Smooth muscle cell (in vitro differentiated cells): ENCODE results near the gene PPM1B. TPM values are rescaled to one million over a fixed set of nuclear protein-coding genes. Genes with fewer than 3 reads are reported as not detected.

Source experiments
- DNase-seq: peaks from one replicate; lab custom pipeline; 2025; ENCODE audit not compliant: unreplicated experiment; lab: John Stamatoyannopoulos, UW
- H2AFZ ChIP-seq: fragments of 200-600 bp; sonication (generic); 2 replicates; pipeline ENCODE4 v1.6.0; 2016; ENCODE audit warnings: antibody characterized with exemption, low read depth, mild to moderate bottlenecking
- H3F3A ChIP-seq: fragments of 200-600 bp; sonication (generic); 2 replicates; pipeline ENCODE4 v1.6.0; 2017; ENCODE audit warnings: antibody characterized with exemption, low read depth
- H3K27ac ChIP-seq: fragments of 200-600 bp; sonication (generic); 2 replicates; pipeline ENCODE4 v1.5.1; 2016; ENCODE audit warnings: low read depth, mild to moderate bottlenecking
- H3K27me3 ChIP-seq: fragments of 200-600 bp; sonication (generic); 2 replicates; pipeline ENCODE4 v1.6.1; 2016; ENCODE audit warnings: low read depth, mild to moderate bottlenecking
- H3K36me3 ChIP-seq: fragments of 200-600 bp; sonication (generic); 2 replicates; pipeline ENCODE4 v1.5.1; 2016; ENCODE audit warnings: low read depth
- H3K4me1 ChIP-seq: fragments of 200-600 bp; sonication (generic); 2 replicates; pipeline ENCODE4 v1.5.1; 2016; ENCODE audit warnings: low read depth
- H3K4me2 ChIP-seq: fragments of 200-600 bp; sonication (generic); 2 replicates; pipeline ENCODE4 v1.6.0; 2016; ENCODE audit warnings: mild to moderate bottlenecking
- H3K4me3 ChIP-seq: fragments of 200-600 bp; sonication (generic); 2 replicates; pipeline ENCODE4 v1.5.1; 2016; ENCODE audit warnings: mild to moderate bottlenecking
- H3K79me2 ChIP-seq: fragments of 200-600 bp; sonication (generic); 2 replicates; pipeline ENCODE4 v1.6.0; 2016; ENCODE audit warnings: low read depth, mild to moderate bottlenecking
- H3K9ac ChIP-seq: fragments of 200-600 bp; sonication (generic); 2 replicates; pipeline ENCODE4 v1.6.0; 2016; ENCODE audit warnings: low read depth
- H3K9me3 ChIP-seq: fragments of 200-600 bp; sonication (generic); replicated peaks from 2 replicates; pipeline ENCODE4 v1.5.1; 2016; ENCODE audit warnings: low read depth
- H4K20me1 ChIP-seq: fragments of 200-600 bp; sonication (generic); 2 replicates; pipeline ENCODE4 v1.6.0; 2016; ENCODE audit warnings: low read depth
- CTCF ChIP-seq: fragments of 200-600 bp; sonication (generic); IDR thresholded peaks from 2 replicates; pipeline ENCODE4 v1.5.1; 2017; ENCODE audit warnings: borderline replicate concordance, mild to moderate bottlenecking, antibody characterized with exemption; ENCODE audit not compliant: insufficient read depth, poor library complexity, severe bottlenecking
- WGBS: methylation state at CpG from one replicate; pipeline ENCODE4 v1.1.7; 2016; ENCODE audit warnings: low lambda C conversion rate; 5-methylcytosine and 5-hydroxymethylcytosine counted together
- polyA plus RNA-seq: library from polyadenylated mRNA; unstranded; fragments of >200 nt; fragmentation: Nextera tagmentation; extraction: Ambion mirVana; gene quantifications from 2 replicates; pipeline ENCODE4 v1.2.1, GENCODE V29; 2016
- total RNA-seq: library from RNA; depleted of rRNA; stranded (reverse); fragments of >200 nt; gene quantifications from 2 replicates; pipeline ENCODE4 v1.2.3, GENCODE V29; 2014

Gene PPM1B
- total and polyA plus RNA-seq, 2 experiments from 2014 or later = 20.8 to 27.0 TPM

GRCh38 chr2:44187251-44187650 is 18.6 kb downstream of the PPM1B start:
- no peak for TF ChIP-seq CTCF
- H3K9me3 ChIP-seq = no peaks in the 10 kb centered on the region
- no peaks in the 10 kb centered on the region for H3K4me1 ChIP-seq
- no peaks in the 10 kb centered on the region for H3K36me3 ChIP-seq
- no peak for DNase-seq
- WGBS = 96% methylated on average over 4 of the region's 4 CpGs
- no peak overlapping the region for H3K27ac ChIP-seq
- no peaks in the 10 kb centered on the region for H3K27me3 ChIP-seq
- H3K79me2 ChIP-seq = peaks cover 76% of the 10 kb centered on the region
- no peaks in the 10 kb centered on the region for H3F3A ChIP-seq
- no peak overlapping the region for H3K4me3 ChIP-seq
- no peak overlapping the region for H3K4me2 ChIP-seq
- H4K20me1 ChIP-seq = peaks cover 99% of the 10 kb centered on the region
- H3K9ac ChIP-seq = no peak overlapping the region
- H2AFZ ChIP-seq = no peak overlapping the region

- no peak for TF ChIP-seq CTCF
- H3K9ac ChIP-seq = no peak overlapping the region
- H3K27ac ChIP-seq = no peak overlapping the region
- no peaks in the 10 kb centered on the region for H3K4me1 ChIP-seq
- no peaks in the 10 kb centered on the region for H3K27me3 ChIP-seq
- no peaks in the 10 kb centered on the region for H3F3A ChIP-seq
- DNase-seq = no peak
- H3K4me2 ChIP-seq = no peak overlapping the region
- WGBS = 64% methylated on average over 2 of the region's 3 CpGs
- H2AFZ ChIP-seq = no peak overlapping the region
- H3K4me3 ChIP-seq = no peak overlapping the region
- H3K79me2 ChIP-seq = peaks cover 81% of the 10 kb centered on the region
- no peaks in the 10 kb centered on the region for H3K36me3 ChIP-seq
- H3K9me3 ChIP-seq = no peaks in the 10 kb centered on the region
- H4K20me1 ChIP-seq = peaks cover 99% of the 10 kb centered on the region
Measured at GRCh38 chr2:44188696-44189095, 20.0 kb downstream of the PPM1B start.

- Histone ChIP-seq H3K9ac (no peak overlapping the region), H3F3A (no peaks in the 10 kb centered on the region), H4K20me1 (peaks cover 99% of the 10 kb centered on the region), H3K27ac (no peak overlapping the region), H3K79me2 (peaks cover 77% of the 10 kb centered on the region), H3K4me1 (no peaks in the 10 kb centered on the region), H3K27me3 (no peaks in the 10 kb centered on the region), H3K9me3 (no peaks in the 10 kb centered on the region), H3K4me3 (no peak overlapping the region), H3K4me2 (no peak overlapping the region), H3K36me3 (no peaks in the 10 kb centered on the region), H2AFZ (no peak overlapping the region)
- TF ChIP-seq CTCF = no peak
- DNase-seq = no peak
- 98% methylated on average over 4 of the region's 4 CpGs for WGBS
Measured at GRCh38 chr2:44189104-44189503, 20.4 kb downstream of the PPM1B start.

GRCh38 chr2:44190526-44190925 is 21.9 kb downstream of the PPM1B start:
- Histone ChIP-seq H3K9ac (no peak overlapping the region), H3K27ac (no peak overlapping the region), H2AFZ (no peak overlapping the region), H3K4me1 (no peaks in the 10 kb centered on the region), H3K79me2 (peaks cover 68% of the 10 kb centered on the region), H4K20me1 (peaks cover 97% of the 10 kb centered on the region), H3K4me2 (no peak overlapping the region), H3K27me3 (no peaks in the 10 kb centered on the region), H3K4me3 (no peak overlapping the region), H3K9me3 (no peaks in the 10 kb centered on the region), H3K36me3 (no peaks in the 10 kb centered on the region), H3F3A (no peaks in the 10 kb centered on the region)
- DNase-seq = no peak
- no peak for TF ChIP-seq CTCF
- WGBS = 89% methylated on average over 3 of the region's 3 CpGs
